Measurements from ENCODE around the gene CAMTA1. TPM values are rescaled to one million over a fixed set of nuclear protein-coding genes. Genes with fewer than 3 reads are reported as not detected.

CAMTA1 gene
- total and polyA plus RNA-seq, 4 donors, result 18.0 to 93.5 (median 35.8) TPM

DNA sequence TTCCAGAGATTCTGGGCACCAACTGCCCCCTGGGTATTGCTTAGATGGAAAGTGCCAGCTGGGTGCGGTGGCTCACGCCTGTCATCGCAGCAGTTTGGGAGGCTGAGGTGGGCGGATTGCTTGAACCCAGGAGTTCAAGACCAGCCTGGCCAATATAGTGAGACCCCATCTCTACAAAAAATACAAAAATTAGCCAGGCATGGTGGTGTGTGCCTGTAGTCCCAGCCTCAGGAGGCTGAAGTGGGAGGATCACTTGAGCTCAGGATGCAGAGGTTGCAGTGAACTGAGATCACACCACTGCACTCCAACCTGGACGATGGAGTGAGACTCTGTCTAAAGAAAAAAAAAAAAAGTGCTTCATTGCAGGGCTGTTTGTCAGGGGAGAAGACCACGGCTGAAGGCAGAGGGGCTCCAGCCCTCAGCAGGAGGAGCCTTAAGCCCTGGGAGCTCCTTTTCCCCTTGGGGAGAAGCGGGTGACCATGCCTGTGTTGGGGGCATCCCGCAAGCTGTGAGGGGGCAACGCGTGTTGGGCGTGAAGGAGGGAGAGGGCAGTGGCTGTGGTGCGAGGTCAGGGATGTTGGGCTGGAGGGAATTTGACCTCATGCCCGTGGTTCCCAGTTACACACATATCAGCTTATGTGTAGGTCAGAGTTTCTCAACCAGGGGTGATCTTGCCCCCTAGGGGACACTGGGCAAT, 854.3 kb downstream of the CAMTA1 start:
- no peak for DNase-seq (ENCODE audit: low spot score)
- no peaks in the 10 kb centered on the region for H3K9me3 ChIP-seq (ENCODE audit: control insufficient read depth in 4 of 4, low read length in 3 of 4)
- H3K9ac ChIP-seq (ENCODE audit: low read depth in 1 of 2, low read length in 2 of 2), result no peak overlapping the region
- H3K27me3 ChIP-seq (ENCODE audit: control insufficient read depth in 4 of 4, insufficient read depth in 4 of 4, low read length in 3 of 4), result no peaks in the 10 kb centered on the region
- H3K27ac ChIP-seq (ENCODE audit: low read depth in 1 of 2, low read length in 2 of 2), result no peak overlapping the region
- no peaks in the 10 kb centered on the region for H3K4me1 ChIP-seq (ENCODE audit: control insufficient read depth in 4 of 4, insufficient read depth in 4 of 4, low read length in 3 of 4)
- H3K36me3 ChIP-seq (ENCODE audit: control insufficient read depth in 4 of 4, insufficient read depth in 3 of 4, low read depth in 1 of 4, low read length in 3 of 4), result no peaks in the 10 kb centered on the region
- no peak overlapping the region for H3K4me3 ChIP-seq (ENCODE audit: low read depth in 1 of 3, low read length in 3 of 3)
- WGBS, result 79% methylated on average over 13 of the region's 13 CpGs
- TF ChIP-seq, protein P1, sequence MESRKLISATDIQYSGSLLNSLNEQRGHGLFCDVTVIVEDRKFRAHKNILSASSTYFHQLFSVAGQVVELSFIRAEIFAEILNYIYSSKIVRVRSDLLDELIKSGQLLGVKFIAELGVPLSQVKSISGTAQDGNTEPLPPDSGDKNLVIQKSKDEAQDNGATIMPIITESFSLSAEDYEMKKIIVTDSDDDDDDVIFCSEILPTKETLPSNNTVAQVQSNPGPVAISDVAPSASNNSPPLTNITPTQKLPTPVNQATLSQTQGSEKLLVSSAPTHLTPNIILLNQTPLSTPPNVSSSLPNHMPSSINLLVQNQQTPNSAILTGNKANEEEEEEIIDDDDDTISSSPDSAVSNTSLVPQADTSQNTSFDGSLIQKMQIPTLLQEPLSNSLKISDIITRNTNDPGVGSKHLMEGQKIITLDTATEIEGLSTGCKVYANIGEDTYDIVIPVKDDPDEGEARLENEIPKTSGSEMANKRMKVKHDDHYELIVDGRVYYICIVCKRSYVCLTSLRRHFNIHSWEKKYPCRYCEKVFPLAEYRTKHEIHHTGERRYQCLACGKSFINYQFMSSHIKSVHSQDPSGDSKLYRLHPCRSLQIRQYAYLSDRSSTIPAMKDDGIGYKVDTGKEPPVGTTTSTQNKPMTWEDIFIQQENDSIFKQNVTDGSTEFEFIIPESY (IDR thresholded peaks at IDR 0.05), result no peak
- no peak for TF ChIP-seq SP1 (IDR thresholded peaks at IDR 0.05)
- TF ChIP-seq YY1 (IDR thresholded peaks at IDR 0.05), result no peak

DNA sequence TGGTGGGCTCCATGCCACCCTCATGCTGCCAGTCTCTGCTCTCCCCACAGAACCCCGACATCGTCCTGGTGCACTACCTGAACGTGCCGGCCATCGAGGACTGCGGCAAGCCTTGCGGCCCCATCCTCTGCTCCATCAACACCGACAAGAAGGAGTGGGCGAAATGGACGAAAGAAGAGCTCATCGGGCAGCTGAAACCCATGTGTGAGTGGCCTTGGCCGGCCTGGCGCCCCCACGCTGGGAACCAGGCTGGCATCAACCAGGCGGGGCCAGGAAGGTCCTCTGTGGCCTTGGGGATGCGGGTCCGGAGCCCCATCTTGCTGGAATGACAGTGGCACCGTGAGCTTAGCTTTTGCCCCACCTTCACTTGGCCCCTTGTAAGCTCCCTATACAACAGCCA, 855.1 kb downstream of the CAMTA1 start:
- no peak for DNase-seq (ENCODE audit: low spot score)
- no peak overlapping the region for H3K27ac ChIP-seq (ENCODE audit: low read depth in 1 of 2, low read length in 2 of 2)
- TF ChIP-seq FOXA2 (IDR thresholded peaks at IDR 0.05) (no peak), NR2F2 (IDR thresholded peaks at IDR 0.05) (no peak), GABPA (IDR thresholded peaks at IDR 0.05 in 1 of 2, conservative IDR thresholded peaks at IDR 0.05 in 1 of 2) (no peak), TAF1 (conservative IDR thresholded peaks at IDR 0.05) (no peak), SP1 (IDR thresholded peaks at IDR 0.05) (no peak), ATF3 (IDR thresholded peaks at IDR 0.05) (no peak), EGR1 (IDR thresholded peaks at IDR 0.05; ENCODE audit: low read depth in 2 of 2) (no peak), REST (IDR thresholded peaks at IDR 0.05) (no peak), YY1 (IDR thresholded peaks at IDR 0.05) (no peak), JUND (IDR thresholded peaks at IDR 0.05) (no peak), HNF4A (conservative IDR thresholded peaks at IDR 0.05) (no peak), HNF4G (IDR thresholded peaks at IDR 0.05) (no peak)
- TF ChIP-seq, protein P1 (IDR thresholded peaks at IDR 0.05), result no peak
- TF ChIP-seq, protein P2, sequence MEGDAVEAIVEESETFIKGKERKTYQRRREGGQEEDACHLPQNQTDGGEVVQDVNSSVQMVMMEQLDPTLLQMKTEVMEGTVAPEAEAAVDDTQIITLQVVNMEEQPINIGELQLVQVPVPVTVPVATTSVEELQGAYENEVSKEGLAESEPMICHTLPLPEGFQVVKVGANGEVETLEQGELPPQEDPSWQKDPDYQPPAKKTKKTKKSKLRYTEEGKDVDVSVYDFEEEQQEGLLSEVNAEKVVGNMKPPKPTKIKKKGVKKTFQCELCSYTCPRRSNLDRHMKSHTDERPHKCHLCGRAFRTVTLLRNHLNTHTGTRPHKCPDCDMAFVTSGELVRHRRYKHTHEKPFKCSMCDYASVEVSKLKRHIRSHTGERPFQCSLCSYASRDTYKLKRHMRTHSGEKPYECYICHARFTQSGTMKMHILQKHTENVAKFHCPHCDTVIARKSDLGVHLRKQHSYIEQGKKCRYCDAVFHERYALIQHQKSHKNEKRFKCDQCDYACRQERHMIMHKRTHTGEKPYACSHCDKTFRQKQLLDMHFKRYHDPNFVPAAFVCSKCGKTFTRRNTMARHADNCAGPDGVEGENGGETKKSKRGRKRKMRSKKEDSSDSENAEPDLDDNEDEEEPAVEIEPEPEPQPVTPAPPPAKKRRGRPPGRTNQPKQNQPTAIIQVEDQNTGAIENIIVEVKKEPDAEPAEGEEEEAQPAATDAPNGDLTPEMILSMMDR (IDR thresholded peaks at IDR 0.05; ENCODE audit: low read depth, low read length, missing input control), result no peak
- H3K36me3 ChIP-seq (ENCODE audit: control insufficient read depth in 4 of 4, insufficient read depth in 3 of 4, low read depth in 1 of 4, low read length in 3 of 4), result no peaks in the 10 kb centered on the region
- no peaks in the 10 kb centered on the region for H3K27me3 ChIP-seq (ENCODE audit: control insufficient read depth in 4 of 4, insufficient read depth in 4 of 4, low read length in 3 of 4)
- no peak overlapping the region for H3K4me3 ChIP-seq (ENCODE audit: low read depth in 1 of 3, low read length in 3 of 3)
- H3K9ac ChIP-seq (ENCODE audit: low read depth in 1 of 2, low read length in 2 of 2), result no peak overlapping the region
- H3K4me1 ChIP-seq (ENCODE audit: control insufficient read depth in 4 of 4, insufficient read depth in 4 of 4, low read length in 3 of 4), result peaks cover 0 to 6% (median 2%) of the 10 kb centered on the region in 4 donors
- 93% methylated on average over 18 of the region's 18 CpGs for WGBS
- no peaks in the 10 kb centered on the region for H3K9me3 ChIP-seq (ENCODE audit: control insufficient read depth in 4 of 4, low read length in 3 of 4)

All from liver (tissue), 9 donors.